Activated naive CD8-positive, alpha-beta T cell treated with anti-CD3 and anti-CD28 coated beads, Interleukin-2, amount 50 U/mL, for 24 hours (primary cell): Measurements from ENCODE around the gene MC4R.
"Not testable (repeated sequence)": the region's sequence is repeated elsewhere in the genome, so short reads cannot be mapped to it uniquely, and the experiment has no call there.

Experiments
- ATAC-seq: fragments of 150-1000 bp; cut with Tn5 transposase; one replicate; pipeline ENCODE4 v1.10.0; 2021
- DNase-seq: peaks from one replicate; pipeline ENCODE4 v3.0.0; 2021
- H3K27ac Mint-ChIP-seq: one replicate; pipeline ENCODE4 v1.8.0; 2021; ENCODE audit warnings: mild to moderate bottlenecking, mixed read lengths
- H3K27me3 Mint-ChIP-seq: one replicate; pipeline ENCODE4 v1.8.0; 2021; ENCODE audit warnings: mixed read lengths
- H3K36me3 Mint-ChIP-seq: one replicate; pipeline ENCODE4 v1.8.0; 2021; ENCODE audit warnings: low read depth, mixed read lengths
- H3K4me1 Mint-ChIP-seq: one replicate; pipeline ENCODE4 v1.8.0; 2021; ENCODE audit warnings: mixed read lengths
- H3K4me3 Mint-ChIP-seq: one replicate; pipeline ENCODE4 v1.8.0; 2021; ENCODE audit warnings: mild to moderate bottlenecking, moderate library complexity, mixed read lengths
- H3K9me3 Mint-ChIP-seq: one replicate; pipeline ENCODE4 v1.8.0; 2021; ENCODE audit warnings: mixed read lengths

Gene MC4R

GRCh38 chr18:60372596-60372995, at the start of gene MC4R:
Gene MC4R (minus strand): TSS chr18:60372775. CDS start chr18:60372349, 426 bp downstream.
- ATAC-seq (no peak), DNase-seq (no peak)
- no peak within 1 kb of the TSS for H3K4me3 Mint-ChIP-seq
- no peaks in the 10 kb centered on the region for H3K36me3 Mint-ChIP-seq
- no peaks in the 10 kb centered on the region for H3K27me3 Mint-ChIP-seq
- no peaks in the 10 kb centered on the region for H3K9me3 Mint-ChIP-seq
- H3K27ac Mint-ChIP-seq, result no peak within 1 kb of the TSS
- H3K4me1 Mint-ChIP-seq, result no peaks in the 10 kb centered on the region

GRCh38 chr18:60422306-60422705, 49.7 kb upstream of the MC4R start:
- not testable (repeated sequence) for H3K9me3 Mint-ChIP-seq, H3K4me1 Mint-ChIP-seq, H3K27ac Mint-ChIP-seq, ATAC-seq, H3K36me3 Mint-ChIP-seq, H3K4me3 Mint-ChIP-seq, H3K27me3 Mint-ChIP-seq, DNase-seq

- Mint-ChIP-seq H3K4me3 (no peak overlapping the region), H3K27me3 (peaks cover 2% of the 10 kb centered on the region), H3K4me1 (no peaks in the 10 kb centered on the region), H3K27ac (no peak overlapping the region), H3K36me3 (no peaks in the 10 kb centered on the region), H3K9me3 (peaks cover 9% of the 10 kb centered on the region)
- no peak for DNase-seq
- ATAC-seq, result no peak
These were observed 49.0 kb upstream of the MC4R start for GRCh38 chr18:60421356-60422118.

GRCh38 chr18:60417946-60418345, 45.4 kb upstream of the MC4R start:
- Mint-ChIP-seq H3K27ac (no peak overlapping the region), H3K27me3 (peaks cover 2% of the 10 kb centered on the region)

GRCh38 chr18:60413944-60414547, 41.5 kb upstream of the MC4R start:
- H3K27me3 Mint-ChIP-seq, result peaks cover 2% of the 10 kb centered on the region
- no peaks in the 10 kb centered on the region for H3K4me1 Mint-ChIP-seq
- no peaks in the 10 kb centered on the region for H3K36me3 Mint-ChIP-seq
- H3K27ac Mint-ChIP-seq, result no peak overlapping the region
- no peak overlapping the region for H3K4me3 Mint-ChIP-seq
- H3K9me3 Mint-ChIP-seq, result no peaks in the 10 kb centered on the region
- ATAC-seq (no peak), DNase-seq (no peak)

More at GRCh38 chr18:60417946-60418345, 45.4 kb upstream of the MC4R start:
- DNase-seq, result no peak
- Mint-ChIP-seq H3K36me3 (no peaks in the 10 kb centered on the region), H3K4me3 (no peak overlapping the region), H3K4me1 (no peaks in the 10 kb centered on the region), H3K9me3 (peaks cover 9% of the 10 kb centered on the region)
- ATAC-seq, result no peak

- H3K9me3 Mint-ChIP-seq, result no peaks in the 10 kb centered on the region
- H3K27me3 Mint-ChIP-seq, result no peaks in the 10 kb centered on the region
- no peaks in the 10 kb centered on the region for H3K4me1 Mint-ChIP-seq
- DNase-seq (no peak), ATAC-seq (no peak)
- H3K27ac Mint-ChIP-seq, result no peak overlapping the region
- no peaks in the 10 kb centered on the region for H3K36me3 Mint-ChIP-seq
- H3K4me3 Mint-ChIP-seq, result no peak overlapping the region
These were observed 39.1 kb upstream of the MC4R start for GRCh38 chr18:60411715-60412114.

GRCh38 chr18:60406721-60407120, 34.1 kb upstream of the MC4R start:
- no peak overlapping the region for H3K27ac Mint-ChIP-seq
- H3K36me3 Mint-ChIP-seq, result no peaks in the 10 kb centered on the region
- H3K27me3 Mint-ChIP-seq, result no peaks in the 10 kb centered on the region
- H3K4me3 Mint-ChIP-seq, result no peak overlapping the region
- DNase-seq, result no peak
- H3K9me3 Mint-ChIP-seq, result no peaks in the 10 kb centered on the region
- no peak for ATAC-seq
- no peaks in the 10 kb centered on the region for H3K4me1 Mint-ChIP-seq

GRCh38 chr18:60404486-60405085, 32.0 kb upstream of the MC4R start:
- peaks cover 5% of the 10 kb centered on the region for H3K9me3 Mint-ChIP-seq
- no peak overlapping the region for H3K4me3 Mint-ChIP-seq
- ATAC-seq (no peak), DNase-seq (no peak)
- H3K27ac Mint-ChIP-seq, result no peak overlapping the region
- H3K36me3 Mint-ChIP-seq, result no peaks in the 10 kb centered on the region
- no peaks in the 10 kb centered on the region for H3K27me3 Mint-ChIP-seq
- H3K4me1 Mint-ChIP-seq, result no peaks in the 10 kb centered on the region

- no peaks in the 10 kb centered on the region for H3K36me3 Mint-ChIP-seq
- no peaks in the 10 kb centered on the region for H3K4me1 Mint-ChIP-seq
- H3K9me3 Mint-ChIP-seq, result peaks cover 5% of the 10 kb centered on the region
- ATAC-seq (no peak), DNase-seq (no peak)
- no peaks in the 10 kb centered on the region for H3K27me3 Mint-ChIP-seq
- no peak overlapping the region for H3K27ac Mint-ChIP-seq
- H3K4me3 Mint-ChIP-seq, result no peak overlapping the region
These were observed 28.8 kb upstream of the MC4R start for GRCh38 chr18:60401346-60401745.

- Mint-ChIP-seq H3K27me3 (no peaks in the 10 kb centered on the region), H3K4me1 (no peaks in the 10 kb centered on the region), H3K27ac (no peak overlapping the region), H3K4me3 (no peak overlapping the region), H3K36me3 (no peaks in the 10 kb centered on the region), H3K9me3 (no peaks in the 10 kb centered on the region)
- ATAC-seq (no peak), DNase-seq (no peak)
These were observed 19.1 kb upstream of the MC4R start for GRCh38 chr18:60391571-60392226.

GRCh38 chr18:60389314-60389713, 16.7 kb upstream of the MC4R start:
- no peaks in the 10 kb centered on the region for H3K27me3 Mint-ChIP-seq
- H3K4me3 Mint-ChIP-seq, result no peak overlapping the region
- H3K36me3 Mint-ChIP-seq, result no peaks in the 10 kb centered on the region
- H3K27ac Mint-ChIP-seq, result no peak overlapping the region
- no peak for ATAC-seq
- DNase-seq, result no peak
- no peaks in the 10 kb centered on the region for H3K9me3 Mint-ChIP-seq
- H3K4me1 Mint-ChIP-seq, result no peaks in the 10 kb centered on the region

GRCh38 chr18:60385693-60386092, 13.1 kb upstream of the MC4R start:
- H3K4me1 Mint-ChIP-seq, result no peaks in the 10 kb centered on the region
- no peaks in the 10 kb centered on the region for H3K27me3 Mint-ChIP-seq
- H3K9me3 Mint-ChIP-seq, result no peaks in the 10 kb centered on the region
- no peaks in the 10 kb centered on the region for H3K36me3 Mint-ChIP-seq
- ATAC-seq, result no peak
- H3K4me3 Mint-ChIP-seq, result no peak overlapping the region
- no peak overlapping the region for H3K27ac Mint-ChIP-seq
- DNase-seq, result no peak

GRCh38 chr18:60383893-60384292, 11.3 kb upstream of the MC4R start:
- H3K4me1 Mint-ChIP-seq, result no peaks in the 10 kb centered on the region
- no peak overlapping the region for H3K4me3 Mint-ChIP-seq
- H3K36me3 Mint-ChIP-seq, result no peaks in the 10 kb centered on the region
- no peaks in the 10 kb centered on the region for H3K9me3 Mint-ChIP-seq
- no peak overlapping the region for H3K27ac Mint-ChIP-seq
- no peak for ATAC-seq
- H3K27me3 Mint-ChIP-seq, result no peaks in the 10 kb centered on the region
- no peak for DNase-seq

- H3K4me3 Mint-ChIP-seq, result no peak overlapping the region
- no peak for ATAC-seq
- no peaks in the 10 kb centered on the region for H3K27me3 Mint-ChIP-seq
- H3K27ac Mint-ChIP-seq, result no peak overlapping the region
- no peaks in the 10 kb centered on the region for H3K4me1 Mint-ChIP-seq
- H3K9me3 Mint-ChIP-seq, result no peaks in the 10 kb centered on the region
- no peaks in the 10 kb centered on the region for H3K36me3 Mint-ChIP-seq
- no peak for DNase-seq
These were observed 5.3 kb upstream of the MC4R start for GRCh38 chr18:60377778-60378469.
